Subcutaneous abdominal adipose tissue (tissue), 5 donors: ENCODE data around the gene IFIT5.
"Not testable (repeated sequence)": the region's sequence is repeated elsewhere in the genome, so short reads cannot be mapped to it uniquely, and the experiment has no call there.

Source experiments
- H3K27ac ChIP-seq: one replicate; pipeline ENCODE4 v1.7.0; 2013; ENCODE audit warnings: low read depth, mild to moderate bottlenecking, inconsistent platforms, low read length, moderate library complexity
- H3K27me3 ChIP-seq, 5 donors: one replicate each; pipeline ENCODE4 v1.7.0; 2013; ENCODE audit warnings: low read length in 5 of 5, inconsistent platforms in 1 of 5; ENCODE audit not compliant: control insufficient read depth in 5 of 5, insufficient read depth in 4 of 5
- H3K36me3 ChIP-seq, 5 donors: one replicate each; pipeline ENCODE4 v1.7.0; 2013; ENCODE audit warnings: low read length in 5 of 5; ENCODE audit not compliant: control insufficient read depth in 5 of 5, insufficient read depth in 5 of 5
- H3K4me1 ChIP-seq, 5 donors: one replicate each; pipeline ENCODE4 v1.7.0; 2013; ENCODE audit warnings: low read length in 5 of 5, mild to moderate bottlenecking in 3 of 5, moderate library complexity in 1 of 5; ENCODE audit not compliant: control insufficient read depth in 5 of 5, insufficient read depth in 5 of 5
- H3K4me3 ChIP-seq, 5 donors: one replicate each; pipeline ENCODE4 v1.7.0; 2013; ENCODE audit warnings: low read length in 5 of 5, low read depth in 1 of 5
- H3K9ac ChIP-seq, 5 donors: one replicate each; pipeline ENCODE4 v1.7.0; 2013; ENCODE audit warnings: low read length in 5 of 5, mild to moderate bottlenecking in 4 of 5, moderate library complexity in 3 of 5
- H3K9me3 ChIP-seq, 5 donors: one replicate each; pipeline ENCODE4 v1.7.0; 2013; ENCODE audit warnings: low read length in 5 of 5; ENCODE audit not compliant: control insufficient read depth in 5 of 5
- donor health status: healthy.
- donor health status: healthy.
- donor health status: healthy.
- donor health status: healthy.
- donor health status: healthy.

IFIT5 gene

GRCh38 chr10:89426230-89426868 lies 12.0 kb downstream of the IFIT5 start:
- H3K9ac ChIP-seq, result no peak overlapping the region
- H3K36me3 ChIP-seq, result peaks cover 0 to 3% (median 3%) of the 10 kb centered on the region in 5 donors
- no peak overlapping the region for H3K4me3 ChIP-seq
- H3K4me1 ChIP-seq, result no peaks in the 10 kb centered on the region
- no peak overlapping the region for H3K27ac ChIP-seq
- H3K27me3 ChIP-seq, result no peaks in the 10 kb centered on the region
- H3K9me3 ChIP-seq, result no peaks in the 10 kb centered on the region

- H3K9ac ChIP-seq, result no peak overlapping the region
- H3K4me3 ChIP-seq, result no peak overlapping the region
- peaks cover 0 to 4% (median 0%) of the 10 kb centered on the region in 5 donors for H3K4me1 ChIP-seq
- H3K27me3 ChIP-seq, result no peaks in the 10 kb centered on the region
- H3K9me3 ChIP-seq, result no peaks in the 10 kb centered on the region
- H3K36me3 ChIP-seq, result no peaks in the 10 kb centered on the region
- no peak overlapping the region for H3K27ac ChIP-seq
Observed at GRCh38 chr10:89427629-89428028, 13.3 kb downstream of the IFIT5 start.

- no peak overlapping the region for H3K4me3 ChIP-seq
- peaks cover 0 to 4% (median 0%) of the 10 kb centered on the region in 5 donors for H3K4me1 ChIP-seq
- H3K36me3 ChIP-seq, result no peaks in the 10 kb centered on the region
- no peak overlapping the region for H3K9ac ChIP-seq
- no peaks in the 10 kb centered on the region for H3K9me3 ChIP-seq
- H3K27ac ChIP-seq, result no peak overlapping the region
- H3K27me3 ChIP-seq, result no peaks in the 10 kb centered on the region
Observed at GRCh38 chr10:89428877-89429276, 14.5 kb downstream of the IFIT5 start.

GRCh38 chr10:89431977-89432376 lies 17.6 kb downstream of the IFIT5 start:
- no peaks in the 10 kb centered on the region for H3K36me3 ChIP-seq
- H3K4me1 ChIP-seq, result peaks cover 0 to 4% (median 0%) of the 10 kb centered on the region in 5 donors
- H3K9ac ChIP-seq, result no peak overlapping the region
- no peaks in the 10 kb centered on the region for H3K27me3 ChIP-seq
- no peak overlapping the region for H3K27ac ChIP-seq
- no peak overlapping the region for H3K4me3 ChIP-seq
- no peaks in the 10 kb centered on the region for H3K9me3 ChIP-seq

GRCh38 chr10:89438525-89438924 lies 24.2 kb downstream of the IFIT5 start:
- H3K9ac ChIP-seq, result no peak overlapping the region
- no peak overlapping the region for H3K27ac ChIP-seq
- H3K4me3 ChIP-seq, result no peak overlapping the region
- H3K36me3 ChIP-seq, result no peaks in the 10 kb centered on the region
- no peaks in the 10 kb centered on the region for H3K9me3 ChIP-seq
- H3K27me3 ChIP-seq, result no peaks in the 10 kb centered on the region
- peaks cover 0 to 4% (median 0%) of the 10 kb centered on the region in 5 donors for H3K4me1 ChIP-seq

GRCh38 chr10:89440226-89441009 lies 26.1 kb downstream of the IFIT5 start:
- Histone ChIP-seq H3K4me1 (peaks cover 0 to 4% (median 0%) of the 10 kb centered on the region in 5 donors), H3K9me3 (no peaks in the 10 kb centered on the region), H3K4me3 (no peak overlapping the region), H3K27me3 (no peaks in the 10 kb centered on the region), H3K36me3 (no peaks in the 10 kb centered on the region), H3K27ac (no peak overlapping the region), H3K9ac (no peak overlapping the region)

- no peaks in the 10 kb centered on the region for H3K9me3 ChIP-seq
- H3K9ac ChIP-seq, result no peak overlapping the region
- H3K27ac ChIP-seq, result no peak overlapping the region
Observed at GRCh38 chr10:89442289-89442688, 27.9 kb downstream of the IFIT5 start.

GRCh38 chr10:89444819-89445218 lies 30.5 kb downstream of the IFIT5 start:
- H3K9me3 ChIP-seq, H3K36me3 ChIP-seq, H3K27me3 ChIP-seq, H3K27ac ChIP-seq, H3K4me1 ChIP-seq, H3K4me3 ChIP-seq, H3K9ac ChIP-seq: not testable (repeated sequence)

More at GRCh38 chr10:89442289-89442688, 27.9 kb downstream of the IFIT5 start:
- H3K27me3 ChIP-seq, result no peaks in the 10 kb centered on the region
- H3K4me1 ChIP-seq, result peaks cover 0 to 4% (median 0%) of the 10 kb centered on the region in 5 donors
- no peaks in the 10 kb centered on the region for H3K36me3 ChIP-seq
- no peak overlapping the region for H3K4me3 ChIP-seq

GRCh38 chr10:89450901-89451300 lies 36.5 kb downstream of the IFIT5 start:
- no peaks in the 10 kb centered on the region for H3K36me3 ChIP-seq
- no peaks in the 10 kb centered on the region for H3K9me3 ChIP-seq
- no peaks in the 10 kb centered on the region for H3K27me3 ChIP-seq
- H3K4me1 ChIP-seq, result no peaks in the 10 kb centered on the region
- no peak overlapping the region for H3K27ac ChIP-seq
- H3K4me3 ChIP-seq, result no peak overlapping the region
- H3K9ac ChIP-seq, result no peak overlapping the region

GRCh38 chr10:89452193-89452592 lies 37.8 kb downstream of the IFIT5 start:
- Histone ChIP-seq H3K9me3 (no peaks in the 10 kb centered on the region), H3K27ac (no peak overlapping the region), H3K4me3 (no peak overlapping the region), H3K36me3 (no peaks in the 10 kb centered on the region), H3K4me1 (no peaks in the 10 kb centered on the region), H3K9ac (no peak overlapping the region), H3K27me3 (no peaks in the 10 kb centered on the region)
